GM18519 (cell line): ENCODE results near the gene IL23A.
"Not testable (repeated sequence)": the region's sequence is repeated elsewhere in the genome, so short reads cannot be mapped to it uniquely, and the experiment has no call there.

Experiments used
- ATAC-seq: cut with Tn5 transposase; IDR thresholded peaks from one replicate; pipeline ENCODE4 v1.9.1; 2021; ENCODE audit warnings: mild to moderate bottlenecking, moderate library complexity; ENCODE audit not compliant: unreplicated experiment, low FRiP score

Gene IL23A

GRCh38 chr12:56324206-56324605 lies 14.5 kb upstream of the IL23A start:
- no peak for ATAC-seq

DNA sequence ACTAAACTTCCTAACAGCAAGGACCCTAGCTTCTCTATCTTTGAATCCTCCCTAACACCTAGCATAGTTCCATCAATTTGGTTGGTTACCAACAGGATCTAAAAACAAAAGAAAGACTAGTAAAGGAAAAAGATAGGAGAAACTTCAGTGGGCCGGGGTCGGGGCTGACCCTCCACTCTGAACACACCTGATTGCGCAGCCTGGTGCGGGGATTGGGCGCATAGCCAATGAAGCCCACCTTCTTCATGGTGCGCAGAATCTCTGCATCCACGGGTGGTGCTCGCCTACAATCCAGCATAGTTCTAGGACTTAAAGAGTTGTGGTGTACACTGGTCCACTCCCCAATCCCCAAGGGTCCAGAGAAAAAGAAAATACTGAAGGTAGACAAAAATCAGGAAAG lies 12.6 kb upstream of the IL23A start:
- no peak for ATAC-seq

- no peak for ATAC-seq
Observed at GRCh38 chr12:56326533-56326932, 12.2 kb upstream of the IL23A start.

DNA sequence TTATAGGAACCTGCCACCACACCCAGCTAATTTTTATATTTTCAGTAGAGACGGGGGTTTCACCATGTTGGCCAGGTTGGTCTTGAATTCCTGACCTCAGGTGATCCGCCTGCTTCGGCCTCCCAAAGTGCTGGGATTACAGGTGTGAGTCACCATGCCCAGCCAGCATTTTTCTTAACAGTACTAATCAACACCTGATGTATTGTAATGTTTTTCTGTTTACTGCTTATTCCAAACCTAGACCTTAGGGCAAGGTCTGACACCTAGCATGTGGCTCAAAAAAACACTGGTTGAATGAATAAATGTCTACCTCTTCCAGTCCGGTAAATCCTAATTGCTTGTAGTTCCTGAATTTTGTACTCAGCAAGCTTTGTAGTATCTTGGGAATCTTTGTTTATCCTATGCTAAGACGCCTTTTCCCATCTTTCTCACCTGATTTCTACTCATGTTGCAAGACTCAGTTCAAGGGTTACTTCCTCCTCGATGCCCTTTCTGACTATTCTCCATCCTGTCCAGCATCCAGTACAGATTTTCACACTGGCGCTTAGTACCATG lies 7.7 kb upstream of the IL23A start:
- ATAC-seq, result no peak

DNA sequence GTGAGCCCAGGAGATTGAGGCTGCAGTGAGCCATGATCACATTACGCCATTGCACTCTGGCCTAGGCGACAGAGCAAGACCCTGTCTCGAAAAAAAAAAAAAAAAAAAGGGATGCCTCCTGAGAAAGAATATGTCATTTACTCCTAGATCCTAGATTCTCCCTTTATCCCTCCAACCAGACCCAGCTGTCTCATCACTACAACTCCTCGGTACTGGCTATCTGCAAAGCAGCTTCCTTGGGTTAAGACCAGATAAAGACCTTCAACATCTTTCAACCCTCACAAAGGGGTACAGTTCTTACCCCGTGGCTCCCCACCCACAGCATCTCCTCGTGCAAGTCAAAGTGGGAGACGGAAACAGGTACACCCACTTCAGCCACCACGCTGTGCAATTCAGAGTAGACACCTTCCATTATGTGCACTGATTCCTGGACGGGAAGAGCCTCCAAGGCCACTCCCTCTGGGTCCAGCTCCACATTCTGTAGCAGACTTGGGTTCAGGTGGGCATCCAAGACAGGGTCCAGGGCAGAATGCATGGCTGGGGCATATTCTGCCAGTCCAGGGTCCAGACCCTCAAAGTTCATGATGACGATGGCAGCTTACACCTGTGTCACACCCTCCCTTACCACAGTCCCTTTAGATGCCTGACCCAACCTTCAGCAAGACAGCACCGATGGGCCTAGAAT lies 6.0 kb upstream of the IL23A start:
- ATAC-seq, result no peak

DNA sequence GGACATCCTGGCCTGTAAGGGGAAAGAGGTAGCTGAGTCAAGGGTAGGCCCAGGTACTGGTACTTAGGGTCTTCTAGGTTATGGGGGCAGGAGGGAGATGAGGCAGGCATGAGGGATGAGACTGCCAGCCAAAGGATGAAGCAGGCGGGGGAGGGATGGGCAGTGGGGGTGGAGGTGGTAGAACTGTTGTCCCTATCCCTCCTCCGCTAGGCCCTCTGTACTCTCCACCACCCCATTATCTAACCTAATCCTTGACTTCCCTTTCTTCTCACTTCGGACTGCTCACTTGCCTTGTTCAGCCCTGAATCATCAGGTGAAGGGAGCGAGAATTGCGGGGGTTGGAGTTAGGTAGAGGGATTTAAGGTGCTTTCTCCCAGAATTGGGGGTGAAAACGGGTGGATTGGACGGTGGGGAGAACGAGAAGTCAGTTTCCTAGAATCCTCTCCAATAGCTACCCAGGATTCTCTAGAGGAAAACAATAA lies 5.4 kb upstream of the IL23A start:
- ATAC-seq, result no peak

- peak; percentile 79 for ATAC-seq
Observed at GRCh38 chr12:56333679-56334489, 4.8 kb upstream of the IL23A start, which contains the start of gene PAN2. Gene PAN2, minus strand, starts transcription at chr12:56334000. Its CDS starts 906 bp downstream, at chr12:56333094.

- ATAC-seq, result no peak
Observed at GRCh38 chr12:56334490-56334793, 4.2 kb upstream of the IL23A start.

GRCh38 chr12:56335527-56335926 lies 3.2 kb upstream of the IL23A start:
- ATAC-seq, result not testable (repeated sequence)

DNA sequence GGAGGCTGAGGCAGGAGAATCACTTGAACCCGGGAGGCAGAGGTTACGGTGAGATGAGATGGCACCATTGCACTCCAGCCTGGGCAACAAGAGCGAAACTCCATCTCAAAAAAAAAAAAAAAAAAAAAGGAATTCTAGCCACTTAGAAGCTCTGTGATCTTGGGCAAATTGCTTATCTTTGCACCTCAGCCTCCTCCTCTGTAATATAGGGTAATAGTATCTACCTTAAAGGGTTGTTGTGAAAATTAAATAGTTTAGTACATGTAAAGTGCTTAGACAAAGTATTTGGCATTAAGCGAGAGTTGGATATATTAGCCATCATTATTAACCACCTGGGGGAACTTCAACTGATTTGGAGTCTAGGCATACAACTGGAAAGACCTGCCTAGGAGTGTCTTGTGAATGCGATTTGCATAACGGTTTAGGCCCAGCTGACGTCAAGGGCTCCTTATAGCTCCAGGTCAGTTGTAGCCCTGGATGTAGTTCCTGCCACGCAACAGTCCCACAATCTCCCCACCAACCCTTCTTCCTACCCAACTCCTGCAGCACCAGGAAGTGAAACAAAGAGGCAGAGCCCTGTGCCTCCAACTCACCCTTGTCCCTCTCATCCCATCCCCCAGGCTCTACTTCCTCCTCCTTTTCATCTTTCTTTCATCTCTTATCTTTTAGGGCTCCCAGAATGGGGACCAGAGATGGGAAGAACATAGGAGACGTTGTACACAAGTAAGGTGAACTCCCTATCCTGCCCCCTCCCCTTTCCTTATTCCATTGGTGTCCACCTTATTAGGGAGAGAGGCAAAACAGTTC lies 2.1 kb upstream of the IL23A start:
- ATAC-seq, result no peak

DNA sequence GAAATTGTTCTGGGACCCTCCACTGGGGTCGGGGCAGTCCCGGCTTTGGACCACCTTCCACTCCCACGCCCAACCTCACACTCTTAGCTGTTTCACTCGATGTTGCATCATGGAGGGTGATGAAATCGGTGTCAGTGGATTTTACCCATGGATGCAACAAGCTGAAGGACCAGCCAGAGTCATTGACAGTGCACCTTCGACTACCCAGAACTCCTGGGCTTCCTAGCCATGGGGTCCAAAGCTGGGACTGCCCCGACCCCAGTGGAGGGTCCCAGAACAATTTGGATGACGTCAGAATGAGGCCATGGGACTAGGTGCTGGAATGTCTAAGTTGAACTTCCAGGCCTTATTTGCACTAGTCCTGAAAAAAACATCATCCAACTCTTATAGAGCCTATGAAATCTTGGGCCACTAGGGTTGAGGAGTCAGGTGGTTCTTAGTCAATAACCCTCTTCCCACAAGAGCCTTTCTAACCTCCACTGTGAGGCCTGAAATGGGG lies 882 bp upstream of the IL23A start:
- ATAC-seq, result no peak

DNA sequence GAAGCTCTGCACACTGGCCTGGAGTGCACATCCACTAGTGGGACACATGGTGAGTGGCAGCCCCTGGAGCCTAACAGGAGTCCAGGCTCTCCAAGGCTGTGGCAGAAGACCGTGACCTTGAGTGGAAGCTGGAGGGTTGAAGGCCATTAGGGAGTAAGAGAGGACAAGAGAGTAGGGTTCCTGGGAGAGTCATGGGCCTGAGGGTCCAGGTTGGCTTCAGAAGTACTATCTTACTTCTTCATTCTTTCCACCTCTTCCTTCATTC lies 406 bp downstream of the IL23A start:
- ATAC-seq, result no peak

GRCh38 chr12:56341616-56342015 lies 2.9 kb downstream of the IL23A start:
- no peak for ATAC-seq

- not testable (repeated sequence) for ATAC-seq
Observed at GRCh38 chr12:56342290-56342689, 3.6 kb downstream of the IL23A start.

- no peak for ATAC-seq
Observed at GRCh38 chr12:56346675-56347074, 8.0 kb downstream of the IL23A start.

DNA sequence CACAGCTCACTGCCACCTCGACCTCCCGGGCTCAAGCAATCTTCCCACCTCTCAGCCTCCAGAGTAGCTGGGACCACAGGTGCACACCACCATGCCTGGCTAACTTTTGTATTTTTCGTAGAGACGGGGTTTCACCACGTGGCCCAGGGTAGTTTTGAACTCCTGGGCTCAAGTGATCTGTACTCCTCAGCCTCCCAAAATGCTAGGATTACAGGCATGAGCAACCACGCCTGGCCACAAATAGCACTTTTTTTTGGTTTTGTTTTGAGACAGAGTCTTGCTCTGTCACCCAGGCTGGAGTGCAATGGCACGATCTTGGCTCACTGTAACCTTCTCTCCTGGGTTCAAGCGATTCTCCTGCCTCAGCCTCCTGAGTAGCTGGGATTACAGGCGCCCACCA lies 8.6 kb downstream of the IL23A start:
- ATAC-seq, result not testable (repeated sequence)

DNA sequence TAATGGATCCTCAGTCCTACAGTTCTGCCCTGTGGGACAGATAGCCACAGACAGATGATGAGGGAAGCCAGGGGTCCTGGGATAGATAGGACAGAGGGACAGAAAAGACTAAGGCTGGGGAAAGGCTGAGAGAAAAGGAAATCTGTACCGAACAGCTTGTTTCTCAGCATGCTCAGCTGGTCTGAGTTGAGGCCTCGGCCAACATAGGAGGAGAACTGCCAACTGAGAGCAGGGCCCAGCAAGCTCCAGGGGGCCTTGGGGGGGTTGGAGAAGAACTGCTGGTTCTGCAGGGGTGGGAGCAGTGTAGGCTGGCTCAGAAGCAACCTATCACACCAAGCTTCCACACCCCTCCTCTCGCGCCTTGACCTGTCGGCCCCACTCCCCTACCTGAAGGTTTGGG lies 10.1 kb downstream of the IL23A start:
- ATAC-seq, result no peak

DNA sequence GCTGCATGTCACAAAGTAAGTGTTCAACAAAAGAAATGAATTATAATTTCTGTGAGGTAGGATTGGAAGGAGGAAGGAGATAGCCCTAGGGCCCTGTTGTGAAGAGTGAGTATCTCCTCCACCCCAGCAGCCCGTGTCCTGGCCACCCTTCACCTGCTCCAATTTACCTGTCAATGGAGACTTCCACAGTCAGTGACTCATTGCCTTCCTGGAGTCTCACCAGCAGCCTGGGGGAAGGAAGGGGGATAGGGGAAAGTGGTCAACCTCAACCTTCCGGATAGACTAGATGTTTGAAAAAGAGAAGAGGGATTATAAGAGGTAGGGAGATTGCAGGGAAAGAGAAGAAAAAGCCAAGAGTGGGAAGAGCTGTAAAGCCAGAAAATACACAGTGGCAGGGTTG lies 12.0 kb downstream of the IL23A start:
- no peak for ATAC-seq

DNA sequence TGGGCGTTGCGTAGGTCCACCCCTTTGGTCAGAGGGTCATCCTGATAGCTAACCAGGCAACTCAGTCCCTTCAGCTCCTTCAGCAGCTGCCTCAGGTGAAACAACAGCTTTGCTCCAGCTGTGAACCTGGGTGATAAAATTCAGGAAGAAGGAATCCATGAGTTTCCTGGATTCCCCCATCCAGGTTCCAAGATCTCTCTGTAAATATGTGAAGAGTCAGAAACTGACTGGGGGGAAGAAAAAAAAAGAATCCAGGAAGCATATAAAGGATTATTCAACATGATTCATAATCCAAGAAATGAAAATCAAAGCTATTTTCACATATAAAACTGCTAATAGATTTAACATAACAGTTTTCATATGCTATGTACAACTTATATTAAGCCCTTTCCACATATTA lies 12.6 kb downstream of the IL23A start:
- no peak for ATAC-seq

DNA sequence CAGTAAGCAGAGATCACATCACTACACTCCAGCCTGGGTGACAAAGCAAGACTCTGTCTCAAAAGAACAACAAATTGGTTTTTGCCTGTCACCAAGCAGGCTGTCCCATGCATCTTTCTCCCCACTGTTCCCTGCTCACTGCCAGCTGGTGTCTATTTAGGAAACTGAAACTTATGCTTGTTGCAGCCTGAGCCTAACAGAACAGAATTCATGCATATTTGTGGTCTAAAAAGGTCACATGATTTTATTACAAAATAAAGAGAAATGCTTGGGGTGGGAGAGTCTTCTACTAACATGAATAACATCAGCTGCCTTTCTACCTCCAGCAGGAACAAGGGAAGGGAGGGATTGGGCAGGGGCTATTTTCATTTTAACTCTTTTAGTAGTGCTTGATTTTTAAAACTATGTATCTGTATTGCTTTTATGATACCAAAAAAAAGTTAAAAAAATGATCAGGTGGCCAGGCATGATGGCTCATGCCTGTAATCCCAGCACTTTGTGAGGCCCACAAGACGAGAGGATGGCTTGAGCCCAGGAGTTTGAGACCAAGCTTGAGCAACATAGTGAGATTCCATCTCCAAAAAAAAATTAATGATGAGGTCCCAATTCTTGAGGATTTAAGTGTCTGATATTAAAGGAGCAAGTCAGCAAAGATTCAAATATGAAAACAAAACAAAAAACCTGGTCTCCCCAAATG lies 20.3 kb downstream of the IL23A start:
- no peak for ATAC-seq
